Measurements from ENCODE around the gene MPEG1. TPM values are rescaled to one million over a fixed set of nuclear protein-coding genes. Genes with fewer than 3 reads are reported as not detected.

MPEG1 gene
- total and polyA plus RNA-seq, 10 donors: 46.0 to 410 (median 246) TPM

GRCh38 chr11:59186130-59186594, 26.6 kb downstream of the MPEG1 start:
- WGBS, 5 donors: 65 to 80% (median 73%) methylated on average over 5 of the region's 5 CpGs
- intact Hi-C loops (cut with DNase I; ENCODE audit: low total_unique reads): no loop called here
- no peak for DNase-seq
- peak; percentile 14 to 82 (median 65) for TF ChIP-seq CTCF (IDR thresholded peaks at IDR 0.05 in 8 of 11, conservative IDR thresholded peaks at IDR 0.05 in 3 of 11)
- TF ChIP-seq POLR2AphosphoS5 (IDR thresholded peaks at IDR 0.05): no peak
- TF ChIP-seq POLR2A (IDR thresholded peaks at IDR 0.05): no peak
- no peak overlapping the region for H3K4me3 ChIP-seq
- peaks cover 10 to 73% (median 43%) of the 10 kb centered on the region in 6 donors for H3K4me1 ChIP-seq
- H3K9me3 ChIP-seq: no peaks in the 10 kb centered on the region
- peak overlapping the region in 4 of 8 donors; percentile 8 to 56 (median 24) for H3K27ac ChIP-seq
- H3K27me3 ChIP-seq (replicated peaks in 1 of 7): no peaks in the 10 kb centered on the region
- peaks cover 0 to 63% (median 16%) of the 10 kb centered on the region in 6 donors for H3K36me3 ChIP-seq

- no peak for TF ChIP-seq POLR2A (IDR thresholded peaks at IDR 0.05)
- H3K4me1 ChIP-seq: peaks cover 5 to 68% (median 40%) of the 10 kb centered on the region in 6 donors
- 69 to 92% (median 84%) methylated on average over 5 of the region's 5 CpGs for WGBS, 5 donors
- H3K4me3 ChIP-seq: no peak overlapping the region
- peaks cover 0 to 56% (median 13%) of the 10 kb centered on the region in 6 donors for H3K36me3 ChIP-seq
- H3K27me3 ChIP-seq (replicated peaks in 1 of 7): no peaks in the 10 kb centered on the region
- no peaks in the 10 kb centered on the region for H3K9me3 ChIP-seq
- intact Hi-C loops (cut with DNase I; ENCODE audit: low total_unique reads): no loop called here
- DNase-seq: no peak
- H3K27ac ChIP-seq: peak overlapping the region in 4 of 8 donors; percentile 11 to 56 (median 26)
Observed at GRCh38 chr11:59185386-59185945, 27.3 kb downstream of the MPEG1 start.

GRCh38 chr11:59184691-59185339, 27.9 kb downstream of the MPEG1 start:
- peaks cover 0 to 51% (median 13%) of the 10 kb centered on the region in 6 donors for H3K36me3 ChIP-seq
- H3K4me3 ChIP-seq: no peak overlapping the region
- intact Hi-C loops (cut with DNase I; ENCODE audit: low total_unique reads): no loop called here
- H3K27ac ChIP-seq: peak overlapping the region in 4 of 8 donors; percentile 4 to 38 (median 12)
- WGBS, 5 donors: 64 to 76% (median 76%) methylated on average over 9 of the region's 9 CpGs
- H3K27me3 ChIP-seq (replicated peaks in 1 of 7): no peaks in the 10 kb centered on the region
- no peak for DNase-seq
- TF ChIP-seq CTCF (IDR thresholded peaks at IDR 0.05 in 8 of 11, conservative IDR thresholded peaks at IDR 0.05 in 3 of 11) (no peak), POLR2AphosphoS5 (IDR thresholded peaks at IDR 0.05) (no peak), POLR2A (IDR thresholded peaks at IDR 0.05) (no peak)
- peaks cover 0 to 2% (median 0%) of the 10 kb centered on the region in 8 donors for H3K9me3 ChIP-seq
- H3K4me1 ChIP-seq: peaks cover 4 to 66% (median 34%) of the 10 kb centered on the region in 6 donors

- peaks cover 0 to 12% (median 3%) of the 10 kb centered on the region in 8 donors for H3K9me3 ChIP-seq
- intact Hi-C loops (cut with DNase I; ENCODE audit: low total_unique reads): no loop called here
- TF ChIP-seq POLR2A (IDR thresholded peaks at IDR 0.05) (no peak), POLR2AphosphoS5 (IDR thresholded peaks at IDR 0.05) (peak in 1 of 3 donors; percentile 54), CTCF (IDR thresholded peaks at IDR 0.05 in 8 of 11, conservative IDR thresholded peaks at IDR 0.05 in 3 of 11) (no peak)
- peaks cover 0 to 40% (median 13%) of the 10 kb centered on the region in 6 donors for H3K36me3 ChIP-seq
- peaks cover 4 to 55% (median 27%) of the 10 kb centered on the region in 6 donors for H3K4me1 ChIP-seq
- H3K27ac ChIP-seq: peak overlapping the region in 1 of 8 donors; percentile 8
- H3K4me3 ChIP-seq: no peak overlapping the region
- no peak for DNase-seq
- H3K27me3 ChIP-seq (replicated peaks in 1 of 7): no peaks in the 10 kb centered on the region
- 71 to 86% (median 79%) methylated on average over 1 of the region's 1 CpG for WGBS, 5 donors
Observed at GRCh38 chr11:59183771-59184170, 29.0 kb downstream of the MPEG1 start.
